PC-3 (cell line): ENCODE measurements around the gene POLR1A. TPM values are rescaled to one million over a fixed set of nuclear protein-coding genes. Genes with fewer than 3 reads are reported as not detected.

ENCODE experiments used
- ATAC-seq: fragments of 200-7000 bp; cut with Tn5 transposase; 2 replicates; pipeline ENCODE4 v1.9.1; 2020; ENCODE audit warnings: mild to moderate bottlenecking, moderate library complexity
- BruUV-seq: library from RNA; stranded (reverse); fragments of 400-500 nt; replicated peaks from 2 replicates; lab custom pipeline; 2021; lab: Mats Ljungman, UMichigan
- CTCF ChIA-PET: fragments of 300-600 bp; sonication (Branson Sonifier 250); formaldehyde crosslinking; loops from one replicate; lab custom pipeline; 2022; ENCODE audit warnings: antibody characterized with exemption; lab: Charles Lee
- POLR2A ChIA-PET: fragments of 300-600 bp; sonication (Branson Sonifier 250); formaldehyde crosslinking; loops from one replicate; lab custom pipeline; 2022; ENCODE audit warnings: antibody characterized with exemption; ENCODE audit not compliant: unreplicated experiment; lab: Charles Lee
- DNase-seq: peaks from one replicate; pipeline ENCODE4 v3.0.0-alpha.2; 2015
- H2AFZ ChIP-seq: fragments of 300-600 bp; sonication (generic); 2 replicates; pipeline ENCODE4 v1.6.0; 2016; ENCODE audit warnings: antibody characterized with exemption, low read length
- H3F3A ChIP-seq: fragments of 300-600 bp; sonication (generic); one replicate; pipeline ENCODE4 v1.6.0; 2017; ENCODE audit warnings: antibody characterized with exemption, low read length, control low read depth, mild to moderate bottlenecking; ENCODE audit not compliant: unreplicated experiment
- H3K27ac ChIP-seq: fragments of 300-600 bp; sonication (generic); 2 replicates; pipeline ENCODE4 v1.5.1; 2016; ENCODE audit warnings: mild to moderate bottlenecking, low read length
- H3K27me3 ChIP-seq: fragments of 300-600 bp; sonication (generic); 2 replicates; pipeline ENCODE4 v1.6.1; 2016; ENCODE audit warnings: low read length, mixed read lengths
- H3K36me3 ChIP-seq: fragments of 300-600 bp; sonication (generic); 2 replicates; pipeline ENCODE4 v1.6.1; 2016; ENCODE audit warnings: low read depth, mixed run types, low read length, mixed read lengths
- H3K4me1 ChIP-seq: fragments of 300-600 bp; sonication (generic); 2 replicates; pipeline ENCODE4 v1.5.1; 2016; ENCODE audit warnings: low read length; ENCODE audit not compliant: insufficient read depth
- H3K4me2 ChIP-seq: fragments of 300-600 bp; sonication (generic); 2 replicates; pipeline ENCODE4 v1.6.0; 2016; ENCODE audit warnings: low read length
- H3K4me3 ChIP-seq: fragments of 300-600 bp; sonication (generic); 2 replicates; pipeline ENCODE4 v1.5.1; 2016; ENCODE audit warnings: mild to moderate bottlenecking, low read length, mixed read lengths
- H3K79me2 ChIP-seq: fragments of 300-600 bp; sonication (generic); 2 replicates; pipeline ENCODE4 v1.6.1; 2017; ENCODE audit warnings: low read length, mixed read lengths
- H3K9ac ChIP-seq: fragments of 300-600 bp; sonication (generic); 2 replicates; pipeline ENCODE4 v1.6.0; 2016; ENCODE audit warnings: mild to moderate bottlenecking, low read length
- H3K9me2 ChIP-seq: fragments of 300-600 bp; sonication (generic); replicated peaks from 2 replicates; pipeline ENCODE4 v1.6.1; 2016; ENCODE audit warnings: mixed run types, low read length, mixed read lengths
- H3K9me3 ChIP-seq: fragments of 300-600 bp; sonication (generic); 2 replicates; pipeline ENCODE4 v1.6.1; 2016; ENCODE audit warnings: low read length, mixed read lengths
- H4K20me1 ChIP-seq: fragments of 300-600 bp; sonication (generic); 2 replicates; pipeline ENCODE4 v1.6.1; 2016; ENCODE audit warnings: low read length, mixed read lengths
- EZH2 ChIP-seq: fragments of 300-600 bp; sonication (generic); IDR thresholded peaks from one replicate; pipeline ENCODE4 v1.6.1; 2017; ENCODE audit warnings: antibody characterized with exemption, mild to moderate bottlenecking, low read length; ENCODE audit not compliant: unreplicated experiment
- EZH2phosphoT487 ChIP-seq: fragments of 300-600 bp; sonication (generic); IDR thresholded peaks from 2 replicates; pipeline ENCODE4 v1.6.1; 2018; ENCODE audit warnings: mild to moderate bottlenecking, antibody characterized with exemption, low read length, borderline replicate concordance
- intact Hi-C: fragments of 100-400 bp; cut with micrococcal nuclease; formaldehyde crosslinking; loops from 2 replicates; pipeline ENCODE4 v1.9.0; 2023
- total RNA-seq: library from RNA; depleted of rRNA; stranded (reverse); fragments of >200 nt; gene quantifications from 2 replicates; pipeline ENCODE4 v1.2.3, GENCODE V29; 2014
- TF ChIP-seq, protein P1 (sequence below): fragments of 300-600 bp; sonication (generic); conservative IDR thresholded peaks from 2 replicates; pipeline ENCODE4 v1.5.1; 2017; ENCODE audit warnings: antibody characterized with exemption, low read depth, mild to moderate bottlenecking, low read length

Gene POLR1A
- total RNA-seq, 1 experiment from 2014 or later: 25.1 TPM

DNA sequence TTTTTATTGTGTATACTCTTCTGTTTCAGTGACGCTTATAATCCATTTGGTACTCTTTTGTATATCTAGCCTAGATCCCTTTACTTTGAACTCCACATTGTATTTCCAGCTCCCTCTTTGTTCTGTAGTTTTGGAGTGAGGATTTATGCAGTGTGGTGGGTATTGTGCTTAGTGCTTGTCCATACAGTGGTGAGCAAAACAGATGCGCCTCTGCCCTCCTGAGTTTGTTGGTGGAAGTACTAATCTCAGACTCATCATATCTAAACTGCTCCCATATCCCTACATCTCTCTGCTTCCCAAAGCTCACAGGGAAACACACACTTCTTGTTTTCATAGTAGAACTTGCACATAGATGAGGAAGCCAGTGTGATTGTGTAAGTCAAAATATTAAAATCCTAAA is 12.4 kb upstream of the POLR1A start:
- Histone ChIP-seq H3K4me3 (no peak overlapping the region), H3K9me3 (no peaks in the 10 kb centered on the region), H2AFZ (no peak overlapping the region), H4K20me1 (peaks cover 7% of the 10 kb centered on the region; the same call in 1 of the 2 replicates), H3K79me2 (peaks cover 20% of the 10 kb centered on the region), H3K9me2 (no peaks in the 10 kb centered on the region), H3K27ac (no peak overlapping the region), H3K4me2 (no peak overlapping the region), H3K27me3 (no peaks in the 10 kb centered on the region), H3K36me3 (peaks cover 78% of the 10 kb centered on the region), H3F3A (no peaks in the 10 kb centered on the region), H3K4me1 (no peaks in the 10 kb centered on the region), H3K9ac (no peak overlapping the region)
- no peak for TF ChIP-seq EZH2phosphoT487
- TF ChIP-seq, protein P1, sequence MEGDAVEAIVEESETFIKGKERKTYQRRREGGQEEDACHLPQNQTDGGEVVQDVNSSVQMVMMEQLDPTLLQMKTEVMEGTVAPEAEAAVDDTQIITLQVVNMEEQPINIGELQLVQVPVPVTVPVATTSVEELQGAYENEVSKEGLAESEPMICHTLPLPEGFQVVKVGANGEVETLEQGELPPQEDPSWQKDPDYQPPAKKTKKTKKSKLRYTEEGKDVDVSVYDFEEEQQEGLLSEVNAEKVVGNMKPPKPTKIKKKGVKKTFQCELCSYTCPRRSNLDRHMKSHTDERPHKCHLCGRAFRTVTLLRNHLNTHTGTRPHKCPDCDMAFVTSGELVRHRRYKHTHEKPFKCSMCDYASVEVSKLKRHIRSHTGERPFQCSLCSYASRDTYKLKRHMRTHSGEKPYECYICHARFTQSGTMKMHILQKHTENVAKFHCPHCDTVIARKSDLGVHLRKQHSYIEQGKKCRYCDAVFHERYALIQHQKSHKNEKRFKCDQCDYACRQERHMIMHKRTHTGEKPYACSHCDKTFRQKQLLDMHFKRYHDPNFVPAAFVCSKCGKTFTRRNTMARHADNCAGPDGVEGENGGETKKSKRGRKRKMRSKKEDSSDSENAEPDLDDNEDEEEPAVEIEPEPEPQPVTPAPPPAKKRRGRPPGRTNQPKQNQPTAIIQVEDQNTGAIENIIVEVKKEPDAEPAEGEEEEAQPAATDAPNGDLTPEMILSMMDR: no peak
- ChIA-PET POLR2A (interaction anchor here (0.5 kb wide), 1 partner anchor 761 kb away, joined by 3 read pairs; no protein-coding TSS in a partner anchor), CTCF (no interaction called here)
- intact Hi-C loops: no loop called here
- no TSS peak for BruUV-seq
- DNase-seq: no peak
- ATAC-seq: no peak

DNA sequence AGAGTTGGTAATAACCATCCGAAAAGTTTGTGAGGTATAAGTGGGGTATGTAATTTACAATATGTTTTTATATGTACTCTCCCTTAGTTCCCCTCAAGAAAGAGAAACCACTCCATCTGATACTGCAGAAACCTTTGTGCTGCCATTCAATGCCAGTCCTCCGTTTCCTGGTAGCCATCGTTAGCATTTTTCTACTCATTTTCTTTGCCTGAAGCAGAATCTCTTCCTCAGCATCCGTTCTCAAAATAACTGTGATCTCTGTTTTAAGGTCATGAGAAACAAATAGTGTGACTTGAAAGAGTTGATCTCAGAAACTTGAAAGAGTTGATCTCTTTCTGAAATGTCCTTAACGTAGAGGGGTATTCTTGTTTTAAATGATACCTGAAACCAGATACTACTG is 1.3 kb upstream of the POLR1A start:
- H3K9ac ChIP-seq: peak overlapping the region; percentile 89
- peaks cover 15% of the 10 kb centered on the region for H4K20me1 ChIP-seq
- H3K36me3 ChIP-seq: peaks cover 42% of the 10 kb centered on the region; the same call in 1 of the 2 replicates
- BruUV-seq: no TSS peak
- ChIA-PET CTCF (no interaction called here), POLR2A (no interaction called here)
- TF ChIP-seq EZH2phosphoT487: no peak
- TF ChIP-seq, protein P1: no peak
- no peak for TF ChIP-seq EZH2
- no peaks in the 10 kb centered on the region for H3K9me3 ChIP-seq
- intact Hi-C loops: loop anchor here (5.0 kb wide), 2 partner anchors 335 to 495 kb away; partner anchors contain the start of genes C2orf68 and KDM3A
- peaks cover 88% of the 10 kb centered on the region for H3K79me2 ChIP-seq
- peak overlapping the region; percentile 92 for H3K4me2 ChIP-seq
- no peak overlapping the region for H3K27ac ChIP-seq
- DNase-seq: no peak
- no peak for ATAC-seq
- H3K27me3 ChIP-seq: no peaks in the 10 kb centered on the region
- peak overlapping the region; percentile 84 for H3K4me3 ChIP-seq
- H3F3A ChIP-seq: no peaks in the 10 kb centered on the region
- no peak overlapping the region for H2AFZ ChIP-seq
- peaks cover 20% of the 10 kb centered on the region for H3K4me1 ChIP-seq
- no peaks in the 10 kb centered on the region for H3K9me2 ChIP-seq
